IPS-NIHi11 (cell line): ENCODE results near the gene ARID4B.
"Not testable (repeated sequence)": the region's sequence is repeated elsewhere in the genome, so short reads cannot be mapped to it uniquely, and the experiment has no call there.

Source experiments
- DNase-seq: peaks from one replicate; pipeline ENCODE4 v3.0.0; 2012; ENCODE audit warnings: mixed read lengths, low spot score

ARID4B gene

DNA sequence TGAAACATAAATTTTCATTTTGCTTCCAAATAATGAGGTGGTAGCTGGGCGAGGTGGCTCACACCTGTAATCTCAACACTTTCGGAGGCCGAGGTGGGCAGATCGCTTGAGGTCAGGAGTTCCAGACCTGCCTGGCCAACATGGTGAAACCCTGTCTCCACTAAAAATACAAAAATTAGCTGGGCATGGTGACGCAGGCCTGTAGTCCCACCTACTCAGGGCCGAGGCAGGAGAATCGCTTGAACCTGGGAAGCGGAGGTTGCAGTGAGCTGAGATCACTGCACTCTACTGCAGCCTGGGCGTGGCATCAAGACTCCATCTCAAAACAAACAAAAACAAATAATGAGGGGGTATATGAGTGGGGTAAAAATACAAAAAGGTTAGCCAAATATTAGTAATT, 168.0 kb downstream of the ARID4B start:
- DNase-seq, result not testable (repeated sequence)

DNA sequence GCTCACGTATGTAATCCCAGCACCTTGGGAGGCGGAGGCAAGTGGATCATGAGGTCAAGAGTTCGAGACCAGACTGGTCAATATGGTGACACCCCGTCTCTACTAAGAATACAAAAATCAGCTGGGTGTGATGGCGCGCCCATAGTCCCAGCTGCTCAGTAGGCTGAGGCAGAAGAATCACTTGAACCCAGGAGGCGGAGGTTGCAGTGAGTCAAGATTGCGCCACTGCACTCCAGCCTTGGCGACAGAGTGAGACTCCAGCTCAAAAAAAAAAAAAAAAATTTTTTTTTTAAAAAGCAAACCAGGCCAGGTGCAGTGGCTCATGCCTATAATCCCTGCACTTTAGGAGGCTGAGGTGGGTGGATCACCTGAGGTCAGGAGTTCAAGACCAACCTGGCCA, 168.7 kb downstream of the ARID4B start:
- DNase-seq, result not testable (repeated sequence)

DNA sequence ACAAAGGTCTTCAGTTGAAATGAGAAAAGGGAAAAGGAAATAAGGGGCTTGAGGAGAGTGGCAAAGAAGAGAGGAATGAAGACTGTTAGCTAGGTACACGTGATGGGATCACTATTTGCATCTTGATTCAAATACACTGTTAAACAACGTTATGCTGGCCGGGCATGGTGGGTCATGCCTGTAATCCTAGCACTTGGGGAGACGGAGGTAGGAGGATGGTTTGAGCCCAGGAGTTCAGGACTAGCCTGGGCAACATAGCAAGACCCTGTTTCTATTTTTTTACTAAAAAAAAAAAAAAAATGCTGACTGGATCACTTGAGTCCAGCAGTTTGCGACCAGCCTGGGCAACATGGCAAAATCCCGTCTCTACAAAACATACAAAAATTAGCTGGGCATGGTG, 169.3 kb downstream of the ARID4B start:
- no peak for DNase-seq

DNA sequence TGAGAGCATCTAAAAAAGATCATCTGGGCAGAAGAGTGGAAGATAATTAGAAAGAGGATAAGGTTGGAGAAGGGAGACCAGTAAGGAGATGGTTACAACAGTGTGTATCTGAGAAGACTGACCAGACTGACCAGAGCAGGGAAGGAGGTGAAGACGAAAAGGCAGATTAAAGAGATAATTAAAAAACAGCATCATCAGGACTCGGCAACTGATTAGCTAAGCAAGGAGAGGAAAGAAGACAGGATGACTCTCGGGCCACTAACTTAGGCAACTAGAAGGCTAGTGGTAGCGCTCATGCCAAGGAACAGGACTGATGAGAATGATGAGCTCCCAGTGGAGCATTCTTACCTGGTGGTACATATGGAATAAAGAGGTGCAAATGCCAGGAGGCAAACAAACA, 170.8 kb downstream of the ARID4B start:
- no peak for DNase-seq

DNA sequence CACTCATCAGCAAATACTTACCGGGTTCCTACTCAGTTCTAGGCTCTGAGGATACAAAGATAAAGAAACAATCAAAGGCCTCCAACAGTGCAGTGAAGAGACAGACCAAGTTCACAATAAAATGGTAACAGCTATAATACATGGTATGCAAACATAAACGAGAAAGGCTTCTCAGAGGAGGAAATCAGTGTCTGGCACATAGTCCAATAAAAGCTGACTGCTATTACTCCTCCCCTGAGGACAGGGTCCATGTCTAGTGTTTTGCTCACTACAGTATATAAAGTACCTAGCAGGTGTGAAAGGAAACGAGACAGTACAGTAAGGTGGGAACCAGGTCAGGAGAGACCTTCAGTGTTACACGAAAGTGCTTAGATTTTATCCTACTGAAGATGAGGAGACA, 171.2 kb downstream of the ARID4B start:
- DNase-seq, result no peak

DNA sequence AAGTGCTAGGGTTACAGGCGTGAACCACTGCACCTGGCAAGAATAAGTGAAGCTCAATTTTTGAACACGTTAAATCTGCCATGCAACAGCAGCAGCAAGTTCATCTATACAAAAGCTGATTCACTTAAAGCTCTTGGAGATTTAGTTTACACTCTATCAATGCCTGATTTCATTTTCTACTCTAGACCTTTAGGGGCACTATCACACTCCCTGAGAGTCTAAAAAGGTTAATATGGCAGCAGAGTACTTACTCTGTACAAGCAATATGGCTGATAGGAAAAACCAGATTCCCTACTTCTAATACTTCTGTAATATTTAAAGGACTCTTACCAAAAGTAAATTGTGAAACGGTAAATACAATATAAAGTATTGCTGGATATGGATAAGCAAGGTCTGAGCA, 171.7 kb downstream of the ARID4B start:
- no peak for DNase-seq

DNA sequence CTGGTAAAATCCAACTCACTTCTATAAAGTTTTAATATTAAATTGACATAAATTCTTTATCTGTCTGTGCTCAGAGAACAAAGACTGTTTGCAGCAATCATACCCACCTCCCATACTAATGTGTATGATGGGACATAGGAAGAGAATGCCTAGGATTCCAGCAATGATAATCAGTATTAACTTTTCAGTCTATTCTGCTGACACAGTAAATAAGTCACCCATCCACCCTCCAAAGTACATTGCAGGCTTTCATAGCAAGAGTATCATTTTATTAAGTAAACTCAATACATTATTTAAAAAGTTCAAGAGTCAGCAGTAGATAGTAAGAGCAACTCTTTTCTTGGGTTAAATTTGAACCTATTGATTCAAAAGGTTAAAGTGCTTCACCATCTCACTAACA, 175.7 kb downstream of the ARID4B start:
- DNase-seq, result no peak

DNA sequence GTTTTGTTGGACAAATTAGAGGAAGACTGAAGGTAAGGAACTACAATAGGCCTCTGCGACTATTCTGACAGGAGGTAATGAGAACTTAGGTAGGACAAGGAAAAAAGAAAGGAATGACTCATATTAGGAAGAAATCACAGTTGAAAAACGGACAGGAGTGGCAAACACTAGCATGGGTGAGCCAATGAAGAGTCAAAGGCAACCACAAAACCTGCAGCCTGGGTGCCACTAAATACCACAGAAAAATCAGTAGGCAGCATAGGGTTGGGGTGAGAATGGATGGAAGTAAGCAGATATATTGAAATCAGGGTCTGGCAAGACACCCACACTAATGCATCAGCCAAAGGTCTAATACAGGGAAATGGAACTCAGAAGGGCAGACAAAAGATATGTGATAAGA, 176.9 kb downstream of the ARID4B start:
- DNase-seq, result no peak

DNA sequence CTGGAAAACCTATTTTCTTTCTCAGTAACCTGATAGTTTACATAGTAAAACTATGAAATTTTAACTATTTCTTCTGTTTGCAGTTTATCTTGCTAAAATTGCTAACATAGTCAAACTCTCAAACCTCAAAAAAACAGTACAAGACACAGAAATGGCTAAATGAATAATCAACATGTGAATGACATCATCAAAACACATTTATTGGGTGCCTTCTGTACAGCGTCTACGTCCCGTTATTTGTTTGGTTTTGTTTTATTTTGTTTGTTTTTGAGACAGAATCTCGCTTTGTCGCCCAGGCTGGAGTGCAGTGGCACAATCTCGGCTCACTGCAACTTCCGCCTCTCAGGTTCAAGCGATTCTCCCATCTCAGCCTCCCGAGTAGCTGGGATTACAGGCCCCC, 178.2 kb downstream of the ARID4B start:
- no peak for DNase-seq

DNA sequence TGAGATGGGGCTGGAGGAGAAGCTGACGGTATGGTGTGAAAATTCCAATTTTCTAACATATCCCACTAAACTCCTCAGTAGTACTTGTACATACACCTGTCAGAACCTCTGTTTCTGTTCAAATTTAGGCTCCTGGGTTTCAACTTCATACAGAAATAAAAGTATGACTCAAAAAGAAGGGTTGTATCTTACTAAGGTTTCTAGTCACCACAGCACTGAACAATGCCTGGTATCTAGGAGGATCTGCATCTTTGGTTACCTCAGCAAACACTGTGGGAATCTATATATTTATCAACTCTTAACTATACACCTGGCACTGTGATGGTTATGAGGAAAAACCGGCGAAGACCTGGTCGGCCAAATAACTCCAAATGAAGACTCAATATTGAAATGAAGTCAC, 180.7 kb downstream of the ARID4B start:
- no peak for DNase-seq

DNA sequence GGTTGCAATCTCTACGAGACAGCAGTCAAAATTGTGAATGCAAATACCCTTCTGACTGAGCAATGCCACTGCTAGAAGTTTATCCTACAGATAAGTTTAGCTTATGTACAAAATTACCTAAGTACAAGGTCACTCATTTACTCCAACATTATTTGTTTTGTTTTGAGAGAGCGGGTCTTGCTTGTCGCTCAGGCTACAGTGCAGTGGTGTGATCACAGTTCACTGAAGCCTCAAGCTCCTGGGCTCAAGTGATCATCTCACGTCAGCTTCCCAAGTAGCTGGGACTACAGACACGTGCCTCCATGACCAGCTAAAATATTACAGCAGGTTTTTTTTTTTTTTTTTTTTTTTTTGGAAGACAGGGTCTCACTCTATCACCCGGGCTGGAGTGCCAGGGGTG, 182.3 kb downstream of the ARID4B start:
- DNase-seq, result no peak

DNA sequence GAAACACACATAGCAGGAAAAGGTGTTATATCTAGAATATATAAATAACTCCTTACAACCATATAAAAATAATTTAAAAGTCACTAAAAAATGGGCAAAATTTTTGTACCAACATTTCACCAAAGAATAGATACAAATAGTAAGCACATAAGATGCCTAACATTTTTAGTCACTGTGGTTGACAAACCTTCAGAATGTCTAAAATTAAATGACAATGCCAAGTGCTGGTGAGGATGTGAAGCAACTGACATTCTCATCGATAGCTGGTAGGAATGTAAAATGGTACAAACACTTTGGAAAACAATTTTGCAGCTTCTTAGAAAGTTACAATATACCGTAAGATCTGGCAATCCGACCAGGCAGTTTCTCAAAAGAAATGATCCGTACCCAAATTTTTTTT, 185.0 kb downstream of the ARID4B start:
- DNase-seq, result no peak

DNA sequence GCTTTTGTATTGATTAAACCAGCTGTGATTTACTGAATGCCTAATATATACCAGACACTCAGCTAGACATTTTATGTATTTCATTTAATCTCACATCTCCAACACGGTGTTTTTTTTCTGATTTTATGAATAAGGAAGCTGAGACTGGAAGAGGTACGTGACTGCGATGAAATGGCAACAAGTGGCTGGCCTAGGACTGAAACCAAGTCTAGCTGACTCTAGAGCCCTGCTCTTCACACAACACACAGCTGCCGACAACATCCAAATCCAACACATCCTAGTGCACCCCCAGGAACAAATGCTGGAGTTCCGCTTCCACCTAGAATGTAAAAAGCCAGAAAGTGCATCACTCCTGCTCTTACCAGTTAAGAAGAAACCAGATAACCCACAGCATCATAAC, 188.7 kb downstream of the ARID4B start:
- DNase-seq, result no peak

DNA sequence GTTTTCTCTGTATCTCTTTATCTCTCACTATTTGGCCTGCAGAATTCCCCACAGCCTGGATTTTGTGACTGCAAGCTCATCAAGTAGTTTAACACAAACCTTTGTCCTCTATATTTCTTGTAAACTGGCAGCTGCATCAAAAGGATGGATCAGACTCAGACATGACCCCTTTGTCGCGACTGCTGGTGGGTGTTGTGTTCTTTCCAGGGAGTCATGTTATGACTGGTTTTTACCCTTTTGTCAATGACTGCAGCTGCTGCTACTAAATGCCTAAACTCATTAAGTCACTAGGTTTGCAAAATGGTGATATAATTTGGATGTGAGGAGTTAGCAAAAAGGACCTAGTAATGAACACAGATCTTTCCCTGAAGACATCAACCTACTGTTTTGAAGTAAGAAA, 189.2 kb downstream of the ARID4B start:
- DNase-seq, result no peak

DNA sequence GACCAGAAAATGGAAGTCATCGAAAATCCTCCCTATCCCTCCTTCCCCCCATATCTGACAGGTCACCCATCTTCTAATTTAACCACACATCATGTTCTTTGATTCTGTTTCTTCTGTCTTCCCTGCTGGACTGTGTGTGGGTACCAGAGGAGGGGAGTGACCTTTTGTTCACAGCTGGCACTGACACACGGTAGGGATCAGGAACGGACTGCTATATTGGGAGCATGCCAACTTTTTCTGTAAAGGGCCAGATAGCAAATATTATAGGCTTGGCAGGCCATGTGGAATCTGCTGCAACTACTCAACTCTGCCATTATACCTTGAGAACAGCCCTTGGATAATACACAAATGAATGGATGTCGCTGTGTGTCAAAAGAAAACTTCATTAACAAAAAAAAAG, 191.9 kb downstream of the ARID4B start:
- no peak for DNase-seq

DNA sequence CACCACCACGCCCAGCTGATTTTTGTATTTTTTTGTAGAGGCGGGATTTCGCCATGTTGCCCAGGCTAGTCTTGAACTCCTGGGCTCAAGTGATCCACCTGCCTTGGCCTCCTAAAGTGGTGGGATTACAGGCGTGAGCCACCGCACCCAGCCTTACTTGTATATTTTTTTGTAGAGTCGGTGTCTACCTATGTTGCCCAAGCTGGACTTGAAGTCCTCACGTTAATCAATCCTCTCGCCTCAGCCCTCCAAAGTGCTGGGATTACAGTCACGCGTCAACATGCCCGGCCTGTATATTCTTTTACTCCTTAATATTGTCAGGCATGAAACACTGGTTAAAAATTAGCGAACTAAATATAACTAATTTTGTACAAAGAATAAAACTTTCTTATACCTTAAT, 193.8 kb downstream of the ARID4B start:
- DNase-seq, result no peak

DNA sequence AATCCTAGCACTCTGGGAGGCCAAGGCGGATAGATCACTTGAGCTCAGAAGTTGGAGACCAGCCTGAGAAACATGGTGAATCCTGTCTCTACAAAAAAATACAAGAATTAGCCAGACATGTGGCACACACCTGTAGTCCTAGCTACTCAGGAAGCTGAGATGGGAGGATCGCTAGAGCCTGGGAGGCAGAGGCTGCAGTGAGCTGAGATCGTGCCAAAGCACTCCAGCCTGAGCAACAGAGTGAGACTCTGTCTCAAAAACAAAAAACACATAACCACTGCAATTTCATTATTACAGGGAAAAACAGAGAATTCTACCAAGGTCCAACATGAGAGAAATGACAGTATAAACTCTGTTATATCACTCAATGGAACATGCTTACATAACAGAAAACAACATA, 194.9 kb downstream of the ARID4B start:
- no peak for DNase-seq

DNA sequence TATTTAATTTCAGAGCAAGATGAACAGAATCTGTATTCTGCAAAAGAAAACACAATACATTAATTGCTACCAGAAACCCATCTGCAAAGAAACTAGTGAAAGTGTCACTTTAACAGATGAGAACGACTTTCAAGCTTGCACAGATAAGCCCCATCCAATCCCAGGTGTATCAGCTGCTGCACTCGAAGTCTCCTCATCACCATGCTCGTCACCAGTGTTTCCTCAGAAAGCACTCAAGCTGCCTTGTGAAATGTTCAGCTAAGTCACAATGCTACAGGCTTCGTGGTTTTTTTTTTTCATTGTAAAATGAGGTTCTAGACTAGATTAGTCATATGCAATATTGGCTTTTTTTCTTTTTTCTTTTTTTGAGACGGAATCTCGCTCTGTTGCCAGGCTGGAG, 196.0 kb downstream of the ARID4B start:
- DNase-seq, result no peak

DNA sequence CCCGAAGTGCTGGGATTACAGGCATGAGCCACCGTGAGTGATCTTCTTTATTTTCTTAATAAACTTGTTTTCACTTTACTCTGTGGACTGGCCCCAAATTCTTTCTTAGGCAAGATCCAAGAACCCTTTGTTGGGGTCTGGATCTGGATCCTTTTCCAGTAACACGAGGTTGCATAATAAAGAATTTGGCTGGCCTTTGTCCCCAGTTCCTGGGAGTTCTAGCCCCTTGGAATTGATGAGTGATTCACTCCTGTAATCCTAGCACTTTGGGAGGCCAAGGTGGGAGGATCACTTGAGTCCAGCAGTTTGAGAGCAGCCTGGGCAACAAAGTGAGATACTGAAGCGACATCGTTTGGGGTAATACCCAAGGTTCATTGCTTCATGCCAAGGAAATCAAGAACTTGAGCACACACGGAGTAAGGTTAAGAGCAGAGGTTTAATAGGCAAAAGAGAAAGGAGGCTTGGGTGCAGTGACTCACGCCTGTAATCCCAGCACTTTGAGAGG, 197.2 kb downstream of the ARID4B start:
- no peak for DNase-seq

DNA sequence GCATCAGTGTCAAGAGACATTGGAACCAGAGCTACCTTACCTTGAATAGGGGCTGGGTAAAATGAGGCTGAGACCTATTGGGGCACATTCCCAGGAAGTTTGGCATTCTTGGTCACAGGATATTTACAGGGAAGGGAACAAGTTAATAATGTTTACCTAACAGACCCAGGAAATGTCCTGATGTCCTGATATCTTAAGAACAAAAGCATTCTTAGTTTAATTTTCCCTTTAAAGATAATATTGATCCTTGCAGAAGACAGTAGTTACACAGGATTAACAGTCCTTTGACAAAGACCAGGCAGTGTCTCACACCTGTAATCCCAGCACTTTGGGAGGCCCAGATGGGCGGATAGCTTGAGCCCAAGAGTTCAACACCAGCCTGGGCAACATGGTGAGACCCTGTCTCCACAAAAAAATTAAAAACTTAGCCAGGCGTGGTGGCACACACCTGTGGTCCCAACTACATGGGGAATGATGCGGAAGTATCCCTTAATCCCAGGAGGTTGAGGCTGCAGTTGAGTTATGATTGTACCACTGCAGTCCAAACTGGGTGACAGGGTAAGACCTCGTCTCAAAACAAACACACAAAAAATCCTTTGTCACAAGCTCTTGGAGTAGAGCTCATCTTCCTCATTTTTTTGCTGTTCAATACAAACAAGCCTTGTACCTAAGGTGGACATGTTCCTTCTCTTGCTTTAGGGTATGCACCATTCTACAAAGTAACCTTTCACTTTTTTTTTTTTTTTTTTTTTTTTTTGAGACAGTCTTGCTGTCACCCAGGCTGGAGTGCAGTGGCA, 198.0 kb downstream of the ARID4B start:
- DNase-seq, result no peak

DNA sequence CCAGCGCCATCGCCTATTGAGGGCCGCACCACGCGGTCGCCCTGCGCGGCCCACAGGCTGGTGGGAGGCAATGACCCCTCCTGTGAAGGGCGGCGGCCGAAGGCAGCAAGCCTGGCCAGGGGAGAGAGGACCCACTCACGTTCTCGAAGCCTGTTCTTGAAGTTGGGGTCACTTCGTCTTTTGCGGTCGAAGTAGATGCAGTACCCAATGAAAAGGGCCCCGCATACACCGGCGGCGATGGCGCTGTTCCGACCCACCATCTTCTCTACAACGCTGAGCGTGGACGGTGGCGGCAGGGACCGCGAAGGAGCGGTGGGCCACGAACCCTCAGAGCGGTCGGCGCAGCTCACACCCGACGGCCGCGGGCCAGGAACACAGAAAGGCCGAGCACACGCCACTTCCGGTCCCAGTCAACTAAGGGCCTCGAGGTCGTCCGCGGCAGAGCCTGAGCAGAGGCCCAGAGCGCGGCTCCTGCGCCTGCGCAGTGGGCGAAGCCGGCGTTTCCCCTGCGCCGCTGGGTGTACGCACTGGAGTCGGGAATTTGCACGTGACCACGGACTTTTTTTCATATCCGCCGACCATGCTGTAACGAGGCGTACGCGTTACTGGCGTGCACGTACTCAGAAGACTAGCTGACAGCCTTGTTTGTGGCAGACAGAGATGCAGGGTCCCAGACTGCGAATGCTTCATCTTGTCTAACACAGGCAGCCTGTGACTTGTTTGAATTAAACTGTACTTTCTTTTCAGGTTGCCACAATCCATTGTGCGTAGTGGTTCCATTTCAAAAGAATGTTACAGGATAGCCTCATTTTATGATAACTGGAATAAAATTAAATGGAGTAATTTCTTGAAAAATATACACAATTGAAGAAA, 199.3 kb downstream of the ARID4B start, which contains the start of gene TOMM20:
Gene TOMM20 (minus strand): TSS at position 382 of the 873 bp plus-strand sequence. CDS start 122 bp downstream, at position 260.
- DNase-seq, result peak; percentile 97

DNA sequence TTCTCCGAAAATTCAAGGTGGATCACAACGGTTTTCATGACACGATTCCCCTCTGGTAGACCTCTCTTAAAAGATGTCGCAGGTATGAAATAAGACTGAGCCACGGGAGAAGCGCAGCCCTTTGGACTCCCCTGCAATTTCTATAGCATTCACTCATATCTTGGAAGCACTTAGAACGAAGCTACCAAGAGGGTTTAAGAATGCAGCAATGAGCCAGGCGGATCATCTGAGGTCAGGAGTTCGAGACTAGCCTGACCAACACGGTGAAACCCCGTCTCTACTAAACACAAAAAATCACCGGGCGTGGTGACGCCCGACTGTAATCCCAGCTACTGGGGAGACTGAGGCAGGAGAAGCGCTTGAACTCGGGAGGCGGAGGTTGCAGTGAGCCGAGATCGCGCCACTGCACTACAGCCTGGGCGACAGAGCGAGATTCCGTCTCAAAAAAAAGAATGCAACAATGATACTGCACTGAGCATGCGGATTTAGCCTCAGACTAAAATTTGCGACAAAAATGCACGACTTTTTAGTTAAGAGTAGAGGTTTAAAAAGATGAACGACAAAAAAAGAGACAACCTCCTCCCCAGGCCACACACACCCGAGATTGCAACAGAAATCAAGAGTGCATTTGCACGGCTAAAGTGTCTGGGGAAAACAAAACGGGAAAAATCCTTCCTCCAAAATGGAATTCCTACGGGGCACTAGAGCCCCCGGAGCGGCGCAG, 200.1 kb downstream of the ARID4B start:
- no peak for DNase-seq
